ENCODE results near the gene STRN4. TPM values are rescaled to one million over a fixed set of nuclear protein-coding genes. Genes with fewer than 3 reads are reported as not detected.

STRN4 gene
- total and polyA plus RNA-seq, 2 donors (not counting 3 experiments of a cell fraction or from before 2014, with no cell fraction given): 116 to 144 TPM

GRCh38 chr19:46760363-46760762, 14.1 kb upstream of the STRN4 start:
- ChIA-PET POLR2A (no interaction called here), CTCF (no interaction called here)
- Histone ChIP-seq H2AFZ (ENCODE audit: low read depth, low read length) (no peak overlapping the region), H3K27me3 (ENCODE audit: control insufficient read depth in 2 of 2, insufficient read depth in 2 of 2, low read length in 2 of 2) (no peaks in the 10 kb centered on the region), H3K27ac (ENCODE audit: insufficient read depth, low read depth, low read length) (no peak overlapping the region), H3K9me3 (replicated peaks; ENCODE audit: control insufficient read depth, insufficient read depth, low read length) (no peaks in the 10 kb centered on the region), H3K4me3 (replicated peaks in 1 of 3; ENCODE audit: insufficient read depth in 1 of 3, low read depth in 1 of 3, low read length in 3 of 3) (no peak overlapping the region), H4K20me1 (replicated peaks; ENCODE audit: control insufficient read depth, extremely low read depth, insufficient read depth, low read length) (no peaks in the 10 kb centered on the region), H3K79me2 (ENCODE audit: control insufficient read depth, insufficient read depth, low read length) (no peaks in the 10 kb centered on the region), H3K9ac (replicated peaks; ENCODE audit: extremely low read depth, insufficient read depth, low read length) (no peak overlapping the region), H3K4me1 (ENCODE audit: control insufficient read depth, extremely low read depth, insufficient read depth, low read length) (peaks cover 19% of the 10 kb centered on the region), H3K36me3 (ENCODE audit: control insufficient read depth in 2 of 2, extremely low read depth in 1 of 2, insufficient read depth in 2 of 2, low read length in 2 of 2) (peaks cover 0 to 2% of the 10 kb centered on the region in 2 experiments), H3K4me2 (ENCODE audit: insufficient read depth, low read length) (no peak overlapping the region), H3K9me1 (replicated peaks; ENCODE audit: control insufficient read depth, extremely low read depth, insufficient read depth, low read length) (no peaks in the 10 kb centered on the region)
- no peak for FAIRE-seq
- no peak for DNase-seq (ENCODE audit: low read depth, low spot score)
- intact Hi-C loops (cut with micrococcal nuclease) (no loop called here), dilution Hi-C loops (cut with MboI; ENCODE audit: extremely low pct_ligation_motif_present, low sequenced_read_pairs) (no loop called here)
- TF ChIP-seq CTCF (IDR thresholded peaks at IDR 0.05; ENCODE audit: extremely low read depth in 1 of 2, insufficient read depth in 1 of 2, low read depth in 1 of 2, low read length in 2 of 2): no peak
- no peak for TF ChIP-seq MAX (IDR thresholded peaks at IDR 0.05; ENCODE audit: insufficient read depth, insufficient read length)
- no peak for TF ChIP-seq GATA2 (IDR thresholded peaks at IDR 0.05; ENCODE audit: insufficient read depth, insufficient read length, low read depth, low read length)
- no peak for TF ChIP-seq EZH2 (IDR thresholded peaks at IDR 0.05; ENCODE audit: borderline replicate concordance, low read depth, low read length, severe bottlenecking)
- no peak for TF ChIP-seq POLR2A (IDR thresholded peaks at IDR 0.05; ENCODE audit: low read depth, low read length)
- no peak for TF ChIP-seq JUN (IDR thresholded peaks at IDR 0.05; ENCODE audit: borderline replicate concordance, insufficient read depth, insufficient read length, low read depth)
- no peak for TF ChIP-seq MYC (IDR thresholded peaks at IDR 0.05; ENCODE audit: low read depth, low read length)
- TF ChIP-seq FOS (IDR thresholded peaks at IDR 0.05; ENCODE audit: borderline replicate concordance, insufficient read depth, low read length): no peak
- no TSS peak for BruUV-seq (replicated peaks)
